Eye (tissue), 1 donor: ENCODE results near the gene RHOBTB3.
A peak's percentile ranks its signal among the peaks of the same experiment; 100 is the strongest.
"Not testable (repeated sequence)": the region's sequence is repeated elsewhere in the genome, so short reads cannot be mapped to it uniquely, and the experiment has no call there.

Experiments
- DNase-seq: peaks from one replicate; pipeline ENCODE4 v3.0.0-alpha.2; 2015

RHOBTB3 gene

GRCh38 chr5:95730730-95731570, at the start of gene RHOBTB3:
TSS of gene RHOBTB3 (plus strand) at chr5:95731336. CDS start at chr5:95731683, 347 bp downstream.
- peak; percentile 95 for DNase-seq

- no peak for DNase-seq
Observed at GRCh38 chr5:95682891-95683290, 48.2 kb upstream of the RHOBTB3 start, which contains the start of gene SPATA9. TSS of gene SPATA9 (minus strand) at chr5:95682991. CDS start at chr5:95682854, 137 bp downstream.

- DNase-seq = no peak
Observed at GRCh38 chr5:95684361-95684760, 46.8 kb upstream of the RHOBTB3 start.

- no peak for DNase-seq
Observed at GRCh38 chr5:95686651-95687050, 44.5 kb upstream of the RHOBTB3 start.

- DNase-seq = no peak
Observed at GRCh38 chr5:95689680-95690079, 41.5 kb upstream of the RHOBTB3 start.

GRCh38 chr5:95690333-95690732, 40.8 kb upstream of the RHOBTB3 start:
- DNase-seq = no peak

GRCh38 chr5:95697781-95698681, 33.1 kb upstream of the RHOBTB3 start:
- DNase-seq = peak; percentile 13

- DNase-seq = no peak
Observed at GRCh38 chr5:95699337-95699736, 31.8 kb upstream of the RHOBTB3 start.

- DNase-seq = no peak
Observed at GRCh38 chr5:95701074-95701473, 30.1 kb upstream of the RHOBTB3 start.

- peak; percentile 12 for DNase-seq
Observed at GRCh38 chr5:95704150-95704549, 27.0 kb upstream of the RHOBTB3 start.

- DNase-seq = not testable (repeated sequence)
Observed at GRCh38 chr5:95706196-95706595, 24.9 kb upstream of the RHOBTB3 start.

- no peak for DNase-seq
Observed at GRCh38 chr5:95707055-95707454, 24.1 kb upstream of the RHOBTB3 start.

- DNase-seq = not testable (repeated sequence)
Observed at GRCh38 chr5:95707534-95708188, 23.5 kb upstream of the RHOBTB3 start.

- DNase-seq = no peak
Observed at GRCh38 chr5:95708876-95709275, 22.3 kb upstream of the RHOBTB3 start.

- peak; percentile 65 for DNase-seq
Observed at GRCh38 chr5:95709967-95710650, 21.0 kb upstream of the RHOBTB3 start.

- DNase-seq = peak; percentile 13
Observed at GRCh38 chr5:95710651-95711500, 20.3 kb upstream of the RHOBTB3 start.

- no peak for DNase-seq
Observed at GRCh38 chr5:95711501-95712346, 19.4 kb upstream of the RHOBTB3 start.

GRCh38 chr5:95712347-95712958, 18.7 kb upstream of the RHOBTB3 start:
- DNase-seq = no peak

- DNase-seq = not testable (repeated sequence)
Observed at GRCh38 chr5:95713246-95713645, 17.9 kb upstream of the RHOBTB3 start.
